ENCODE data around the gene TRAPPC2.
"Not testable (repeated sequence)": the region's sequence is repeated elsewhere in the genome, so short reads cannot be mapped to it uniquely, and the experiment has no call there.

TRAPPC2 gene

DNA sequence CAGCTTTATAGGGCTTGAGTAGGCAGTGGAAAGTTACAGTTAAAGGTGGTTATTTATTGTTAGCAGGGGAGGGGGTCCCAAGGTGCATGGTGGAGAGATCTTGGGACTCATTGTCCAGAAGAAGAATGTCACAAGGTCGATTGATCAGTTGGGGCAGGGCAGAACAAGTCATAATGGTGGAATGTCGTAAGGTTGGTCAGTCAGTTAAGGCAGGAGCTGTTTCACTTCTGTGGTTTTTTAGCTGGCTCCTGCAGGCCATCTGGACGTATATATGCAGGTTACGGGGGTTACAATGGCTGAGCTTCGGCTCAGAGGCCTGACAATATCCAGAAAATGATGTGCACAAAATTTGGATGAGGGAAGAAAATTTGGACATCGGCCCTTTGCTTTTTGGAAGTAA, 7.3 kb upstream of the TRAPPC2 start:
- peak overlapping the region; percentile 68 for H3K27ac ChIP-seq (ENCODE audit: low read depth, low read length)
- H3K36me3 ChIP-seq (ENCODE audit: control insufficient read depth, low read length): peaks cover 86% of the 10 kb centered on the region

DNA sequence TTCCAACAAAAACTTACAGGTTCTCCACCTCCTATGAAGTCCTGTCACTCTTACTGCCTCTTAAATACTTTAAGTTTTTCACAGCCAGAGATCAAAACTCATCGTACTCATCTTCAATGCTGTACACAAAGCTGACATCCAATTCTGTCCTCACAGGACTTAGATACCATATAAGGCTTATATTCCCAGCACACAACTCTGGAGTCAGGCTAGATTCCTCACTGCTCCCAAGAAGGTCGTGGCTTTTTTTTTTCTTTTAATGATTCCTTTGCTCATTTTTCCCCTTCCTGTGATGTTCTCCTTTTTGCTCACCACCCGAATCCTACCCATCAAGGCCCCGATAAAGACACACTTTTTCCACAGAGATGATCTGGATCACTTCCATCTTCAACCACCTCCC, 914 bp downstream of the TRAPPC2 start:
- Histone ChIP-seq H3K79me2 (ENCODE audit: control insufficient read depth, low read length) (peaks cover 85% of the 10 kb centered on the region), H3K4me2 (ENCODE audit: low read length) (peak overlapping the region; percentile 93), H4K20me1 (ENCODE audit: control insufficient read depth, insufficient read depth, low read depth, low read length) (no peaks in the 10 kb centered on the region), H3F3A (ENCODE audit: control insufficient read depth, insufficient read depth) (peaks cover 14% of the 10 kb centered on the region), H3K27me3 (ENCODE audit: control insufficient read depth, low read length) (no peaks in the 10 kb centered on the region), H3K4me1 (ENCODE audit: control insufficient read depth, low read length) (peaks cover 39% of the 10 kb centered on the region), H3K9me3 (ENCODE audit: control insufficient read depth, insufficient read depth, low read length) (no peaks in the 10 kb centered on the region), H3K36me3 (ENCODE audit: control insufficient read depth, low read length) (peaks cover 69% of the 10 kb centered on the region), H3K9me2 (replicated peaks; ENCODE audit: control insufficient read depth, low read length) (no peaks in the 10 kb centered on the region), H3K27ac (ENCODE audit: low read depth, low read length) (peak overlapping the region; percentile 100), H3K4me3 (ENCODE audit: low read length) (peak overlapping the region; percentile 91)
- no peak for TF ChIP-seq EZH2phosphoT487 (IDR thresholded peaks at IDR 0.05; ENCODE audit: borderline replicate concordance, low read length)
- TF ChIP-seq, protein P1, sequence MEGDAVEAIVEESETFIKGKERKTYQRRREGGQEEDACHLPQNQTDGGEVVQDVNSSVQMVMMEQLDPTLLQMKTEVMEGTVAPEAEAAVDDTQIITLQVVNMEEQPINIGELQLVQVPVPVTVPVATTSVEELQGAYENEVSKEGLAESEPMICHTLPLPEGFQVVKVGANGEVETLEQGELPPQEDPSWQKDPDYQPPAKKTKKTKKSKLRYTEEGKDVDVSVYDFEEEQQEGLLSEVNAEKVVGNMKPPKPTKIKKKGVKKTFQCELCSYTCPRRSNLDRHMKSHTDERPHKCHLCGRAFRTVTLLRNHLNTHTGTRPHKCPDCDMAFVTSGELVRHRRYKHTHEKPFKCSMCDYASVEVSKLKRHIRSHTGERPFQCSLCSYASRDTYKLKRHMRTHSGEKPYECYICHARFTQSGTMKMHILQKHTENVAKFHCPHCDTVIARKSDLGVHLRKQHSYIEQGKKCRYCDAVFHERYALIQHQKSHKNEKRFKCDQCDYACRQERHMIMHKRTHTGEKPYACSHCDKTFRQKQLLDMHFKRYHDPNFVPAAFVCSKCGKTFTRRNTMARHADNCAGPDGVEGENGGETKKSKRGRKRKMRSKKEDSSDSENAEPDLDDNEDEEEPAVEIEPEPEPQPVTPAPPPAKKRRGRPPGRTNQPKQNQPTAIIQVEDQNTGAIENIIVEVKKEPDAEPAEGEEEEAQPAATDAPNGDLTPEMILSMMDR (IDR thresholded peaks at IDR 0.05; ENCODE audit: low read depth, low read length, poor library complexity, severe bottlenecking): no peak

More for the DNA sequence above, 7.3 kb upstream of the TRAPPC2 start:
- Histone ChIP-seq H4K20me1 (ENCODE audit: control insufficient read depth, insufficient read depth, low read depth, low read length) (no peaks in the 10 kb centered on the region), H3K79me2 (ENCODE audit: control insufficient read depth, low read length) (peaks cover 47% of the 10 kb centered on the region), H3K27me3 (ENCODE audit: control insufficient read depth, low read length) (no peaks in the 10 kb centered on the region), H3K9me3 (ENCODE audit: control insufficient read depth, insufficient read depth, low read length) (no peaks in the 10 kb centered on the region), H3K4me3 (ENCODE audit: low read length) (peak overlapping the region; percentile 51), H3F3A (ENCODE audit: control insufficient read depth, insufficient read depth) (peaks cover 9% of the 10 kb centered on the region), H3K4me2 (ENCODE audit: low read length) (peak overlapping the region; percentile 62), H3K9me2 (replicated peaks; ENCODE audit: control insufficient read depth, low read length) (no peaks in the 10 kb centered on the region), H3K4me1 (ENCODE audit: control insufficient read depth, low read length) (peaks cover 51% of the 10 kb centered on the region)
- no peak for TF ChIP-seq EZH2phosphoT487 (IDR thresholded peaks at IDR 0.05; ENCODE audit: borderline replicate concordance, low read length)
- TF ChIP-seq, protein P1 (IDR thresholded peaks at IDR 0.05; ENCODE audit: low read depth, low read length, poor library complexity, severe bottlenecking): no peak

DNA sequence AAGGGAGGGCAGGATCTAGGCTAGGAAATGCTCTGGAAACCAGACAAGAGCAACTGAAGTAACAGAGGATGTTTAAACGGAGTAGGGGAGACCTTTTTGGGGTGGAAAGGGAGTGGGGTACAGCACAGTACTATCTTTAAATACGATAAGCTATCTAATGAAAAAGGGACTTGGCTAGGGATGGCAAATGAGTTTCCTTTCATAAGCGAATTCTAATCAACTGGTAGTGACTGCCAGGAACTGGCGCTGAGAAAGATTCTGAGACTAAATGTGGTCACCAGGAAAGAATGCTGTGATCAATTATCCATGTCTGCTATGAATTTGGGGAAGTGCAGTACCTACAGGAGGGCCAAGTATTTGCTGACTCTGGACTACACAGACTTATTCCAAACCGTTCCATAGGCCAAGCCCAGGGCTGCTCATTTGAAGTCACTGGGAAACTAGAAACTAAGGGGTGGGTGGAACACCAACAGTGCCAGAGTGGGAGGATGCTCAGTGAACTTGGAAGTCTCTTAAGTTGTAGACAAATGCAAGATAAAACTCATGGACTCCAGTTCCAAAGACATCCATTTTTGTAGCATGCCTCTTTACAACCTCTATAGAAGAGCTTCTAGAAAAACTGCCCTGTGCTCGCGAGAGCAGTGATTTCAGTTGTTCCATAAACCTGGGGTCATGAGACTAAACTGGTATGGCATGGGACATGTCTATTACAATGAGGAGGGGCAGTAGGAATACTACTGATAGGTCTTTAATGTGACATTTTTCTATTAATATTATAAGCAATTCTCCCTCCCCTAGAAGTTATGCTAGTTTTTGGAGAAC, 2.0 kb downstream of the TRAPPC2 start:
- Histone ChIP-seq H3K4me3 (ENCODE audit: low read length) (peak overlapping the region; percentile 91), H3K79me2 (ENCODE audit: control insufficient read depth, low read length) (peaks cover 87% of the 10 kb centered on the region), H3F3A (ENCODE audit: control insufficient read depth, insufficient read depth) (peaks cover 14% of the 10 kb centered on the region), H3K27ac (ENCODE audit: low read depth, low read length) (peak overlapping the region; percentile 100), H3K4me1 (ENCODE audit: control insufficient read depth, low read length) (peaks cover 32% of the 10 kb centered on the region), H3K9me2 (replicated peaks; ENCODE audit: control insufficient read depth, low read length) (no peaks in the 10 kb centered on the region), H4K20me1 (ENCODE audit: control insufficient read depth, insufficient read depth, low read depth, low read length) (no peaks in the 10 kb centered on the region), H3K36me3 (ENCODE audit: control insufficient read depth, low read length) (peaks cover 58% of the 10 kb centered on the region), H3K4me2 (ENCODE audit: low read length) (peak overlapping the region; percentile 93), H3K27me3 (ENCODE audit: control insufficient read depth, low read length) (no peaks in the 10 kb centered on the region), H3K9me3 (ENCODE audit: control insufficient read depth, insufficient read depth, low read length) (no peaks in the 10 kb centered on the region)
- no peak for TF ChIP-seq EZH2phosphoT487 (IDR thresholded peaks at IDR 0.05; ENCODE audit: borderline replicate concordance, low read length)
- TF ChIP-seq, protein P1 (IDR thresholded peaks at IDR 0.05; ENCODE audit: low read depth, low read length, poor library complexity, severe bottlenecking): no peak

DNA sequence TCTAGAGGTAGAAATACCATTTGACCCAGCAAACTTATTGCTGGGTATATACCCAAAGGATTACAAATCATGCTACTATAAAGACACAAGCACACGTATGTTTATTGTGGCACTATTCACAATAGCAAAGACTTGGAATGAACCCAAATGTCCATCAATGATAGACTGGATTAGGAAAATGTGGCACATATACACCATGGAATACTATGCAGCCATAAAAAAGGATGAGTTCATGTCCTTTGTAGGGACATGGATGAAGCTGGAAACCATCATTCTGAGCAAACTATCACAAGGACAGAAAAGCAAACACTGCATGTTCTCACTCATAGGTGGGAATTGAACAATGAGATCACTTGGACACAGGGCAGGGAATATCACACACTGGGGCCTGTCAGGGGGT, 3.9 kb downstream of the TRAPPC2 start:
- not testable (repeated sequence) for H3K9me3 ChIP-seq (ENCODE audit: control insufficient read depth, insufficient read depth, low read length); H3K9me2 ChIP-seq (replicated peaks; ENCODE audit: control insufficient read depth, low read length); H3K4me3 ChIP-seq (ENCODE audit: low read length); H3K27ac ChIP-seq (ENCODE audit: low read depth, low read length); H4K20me1 ChIP-seq (ENCODE audit: control insufficient read depth, insufficient read depth, low read depth, low read length); H3K27me3 ChIP-seq (ENCODE audit: control insufficient read depth, low read length); H3K4me2 ChIP-seq (ENCODE audit: low read length)
- H3K36me3 ChIP-seq (ENCODE audit: control insufficient read depth, low read length): peaks cover 43% of the 10 kb centered on the region
- H3K79me2 ChIP-seq (ENCODE audit: control insufficient read depth, low read length): peaks cover 84% of the 10 kb centered on the region
- H3K4me1 ChIP-seq (ENCODE audit: control insufficient read depth, low read length): peaks cover 24% of the 10 kb centered on the region
- H3F3A ChIP-seq (ENCODE audit: control insufficient read depth, insufficient read depth): peaks cover 12% of the 10 kb centered on the region

DNA sequence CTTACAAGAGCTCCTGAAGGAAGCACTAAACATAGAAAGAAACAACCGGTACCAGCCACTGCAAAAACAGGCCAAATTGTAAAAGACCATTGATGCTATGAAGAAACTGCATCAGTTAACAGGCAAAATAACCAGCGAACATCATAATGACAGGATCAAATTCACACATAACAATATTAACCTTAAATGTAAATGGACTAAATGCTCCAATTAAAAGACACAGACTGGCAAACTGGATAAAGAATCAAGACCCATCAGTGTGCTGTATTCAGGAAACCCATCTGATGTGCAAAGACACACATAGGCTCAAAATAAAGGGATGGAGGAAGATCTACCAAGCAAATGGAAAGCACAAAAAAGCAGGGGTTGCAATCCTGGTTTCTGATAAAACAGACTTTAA, 7.8 kb downstream of the TRAPPC2 start:
- Histone ChIP-seq H3K4me1 (ENCODE audit: control insufficient read depth, low read length) (peaks cover 51% of the 10 kb centered on the region), H3K79me2 (ENCODE audit: control insufficient read depth, low read length) (peaks cover 92% of the 10 kb centered on the region), H3K36me3 (ENCODE audit: control insufficient read depth, low read length) (peaks cover 17% of the 10 kb centered on the region)
- not testable (repeated sequence) for H3K9me3 ChIP-seq (ENCODE audit: control insufficient read depth, insufficient read depth, low read length); H3F3A ChIP-seq (ENCODE audit: control insufficient read depth, insufficient read depth); H3K4me3 ChIP-seq (ENCODE audit: low read length); H3K27me3 ChIP-seq (ENCODE audit: control insufficient read depth, low read length); H4K20me1 ChIP-seq (ENCODE audit: control insufficient read depth, insufficient read depth, low read depth, low read length); H3K4me2 ChIP-seq (ENCODE audit: low read length); H3K27ac ChIP-seq (ENCODE audit: low read depth, low read length); H3K9me2 ChIP-seq (replicated peaks; ENCODE audit: control insufficient read depth, low read length)

Measured in DOHH2 (cell line).